H9 (cell line): Measurements from ENCODE around the gene MYF6. TPM values are rescaled to one million over a fixed set of nuclear protein-coding genes. Genes with fewer than 3 reads are reported as not detected.

Experiments
- DNase-seq: peaks from one replicate; pipeline ENCODE4 v3.0.0-alpha.2; 2017
- H2AFZ ChIP-seq: one replicate; pipeline ENCODE4 v1.6.1; 2013; ENCODE audit warnings: mild to moderate bottlenecking, low read length, control low read depth, moderate library complexity
- H2AK5ac ChIP-seq: 2 replicates; pipeline ENCODE4 v1.6.1; 2013; ENCODE audit warnings: low read length, control low read depth, mixed read lengths; ENCODE audit not compliant: insufficient read length
- H2BK120ac ChIP-seq: one replicate; pipeline ENCODE4 v1.6.1; 2013; ENCODE audit warnings: low read depth, mild to moderate bottlenecking, low read length, control low read depth, inconsistent platforms; ENCODE audit not compliant: poor library complexity, severe bottlenecking
- H2BK12ac ChIP-seq: 2 replicates; pipeline ENCODE4 v1.6.1; 2013; ENCODE audit warnings: low read length, control low read depth, mixed read lengths, low read depth; ENCODE audit not compliant: insufficient read length
- H2BK15ac ChIP-seq: 2 replicates; pipeline ENCODE4 v1.6.1; 2013; ENCODE audit warnings: low read depth, low read length, control low read depth
- H2BK20ac ChIP-seq: one replicate; pipeline ENCODE4 v1.6.1; 2013; ENCODE audit warnings: low read depth, mild to moderate bottlenecking, low read length, control low read depth, inconsistent platforms; ENCODE audit not compliant: poor library complexity, severe bottlenecking
- H2BK5ac ChIP-seq: 2 replicates; pipeline ENCODE4 v1.6.1; 2013; ENCODE audit warnings: low read length, control low read depth, mixed read lengths; ENCODE audit not compliant: insufficient read length
- H3K14ac ChIP-seq: 2 replicates; pipeline ENCODE4 v1.6.1; 2013; ENCODE audit warnings: low read length, control low read depth; ENCODE audit not compliant: insufficient read depth
- H3K18ac ChIP-seq: 2 replicates; pipeline ENCODE4 v1.6.1; 2013; ENCODE audit warnings: low read depth, mild to moderate bottlenecking, mixed read lengths, low read length, control low read depth; ENCODE audit not compliant: insufficient read length
- H3K23ac ChIP-seq: 2 replicates; pipeline ENCODE4 v1.6.1; 2013; ENCODE audit warnings: low read length, control low read depth, mixed read lengths, low read depth; ENCODE audit not compliant: insufficient read length
- H3K23me2 ChIP-seq: 2 replicates; pipeline ENCODE4 v1.6.1; 2013; ENCODE audit warnings: low read depth, mild to moderate bottlenecking, mixed read lengths, low read length, control low read depth; ENCODE audit not compliant: insufficient read length, poor library complexity, severe bottlenecking
- H3K27ac ChIP-seq: 2 replicates; pipeline ENCODE4 v1.5.1; 2013; ENCODE audit warnings: low read length, control low read depth, mixed read lengths, low read depth; ENCODE audit not compliant: insufficient read length
- H3K27me3 ChIP-seq: 2 replicates; pipeline ENCODE4 v1.6.1; 2013; ENCODE audit warnings: low read length, control low read depth, inconsistent platforms; ENCODE audit not compliant: insufficient read depth
- H3K4ac ChIP-seq: 2 replicates; pipeline ENCODE4 v1.6.1; 2013; ENCODE audit warnings: low read depth, mild to moderate bottlenecking, control low read depth, inconsistent platforms, low read length, moderate library complexity
- H3K4me1 ChIP-seq: 2 replicates; pipeline ENCODE4 v1.6.1; 2013; ENCODE audit warnings: low read length, control low read depth, inconsistent platforms; ENCODE audit not compliant: insufficient read depth
- H3K4me2 ChIP-seq: 2 replicates; pipeline ENCODE4 v1.6.1; 2013; ENCODE audit warnings: low read length, control low read depth, mixed read lengths; ENCODE audit not compliant: insufficient read length, insufficient read depth
- H3K56ac ChIP-seq: 2 replicates; pipeline ENCODE4 v1.6.1; 2013; ENCODE audit warnings: low read depth, mild to moderate bottlenecking, mixed read lengths, low read length, control low read depth; ENCODE audit not compliant: insufficient read length
- H3K79me1 ChIP-seq: 2 replicates; pipeline ENCODE4 v1.6.1; 2013; ENCODE audit warnings: low read depth, mild to moderate bottlenecking, moderate library complexity, low read length, control low read depth, inconsistent platforms; ENCODE audit not compliant: insufficient read depth, poor library complexity, severe bottlenecking
- H3K79me2 ChIP-seq: 2 replicates; pipeline ENCODE4 v1.6.1; 2013; ENCODE audit warnings: low read length, control low read depth, inconsistent platforms; ENCODE audit not compliant: insufficient read depth
- H3K9ac ChIP-seq: 2 replicates; pipeline ENCODE4 v1.6.1; 2013; ENCODE audit warnings: low read length, control low read depth, mixed read lengths; ENCODE audit not compliant: insufficient read length; ENCODE audit errors: extremely low read depth
- H3K9me3 ChIP-seq: one replicate; pipeline ENCODE4 v1.6.1; 2013; ENCODE audit warnings: low read depth, low read length, inconsistent platforms; ENCODE audit not compliant: control insufficient read depth
- H3T11ph ChIP-seq: one replicate; pipeline ENCODE4 v1.6.1; 2013; ENCODE audit warnings: mild to moderate bottlenecking, low read length, control low read depth, inconsistent platforms
- H4K20me1 ChIP-seq: one replicate; pipeline ENCODE4 v1.6.1; 2013; ENCODE audit not compliant: control insufficient read depth, insufficient read length, insufficient read depth
- H4K5ac ChIP-seq: 2 replicates; pipeline ENCODE4 v1.6.1; 2013; ENCODE audit warnings: low read depth, mild to moderate bottlenecking, mixed read lengths, low read length, control low read depth; ENCODE audit not compliant: insufficient read length
- H4K8ac ChIP-seq: replicated peaks from 2 replicates; pipeline ENCODE4 v1.6.1; 2013; ENCODE audit warnings: low read length, control low read depth, mixed read lengths, low read depth; ENCODE audit not compliant: insufficient read length
- H4K91ac ChIP-seq: 2 replicates; pipeline ENCODE4 v1.6.1; 2013; ENCODE audit warnings: low read depth, mild to moderate bottlenecking, moderate library complexity, mixed read lengths, low read length, control low read depth; ENCODE audit not compliant: insufficient read length
- H3K27ac Mint-ChIP-seq, 3 experiments: 2 replicates in 2 of 3; 3 replicates in 1 of 3; pipeline ENCODE4 v1.8.0; 2020 to 2021; ENCODE audit warnings: mixed read lengths in 3 of 3, mild to moderate bottlenecking in 1 of 3, moderate library complexity in 1 of 3
- H3K27me3 Mint-ChIP-seq: 2 replicates; pipeline ENCODE4 v1.8.0; 2021; ENCODE audit warnings: low read depth, mild to moderate bottlenecking, moderate library complexity, mixed read lengths
- H3K36me3 Mint-ChIP-seq, 3 experiments: 2 replicates in 2 of 3; 3 replicates in 1 of 3; pipeline ENCODE4 v1.8.0; 2020 to 2021; ENCODE audit warnings: low read depth in 3 of 3, mixed read lengths in 3 of 3; ENCODE audit not compliant: insufficient read depth in 1 of 3
- H3K4me1 Mint-ChIP-seq, 2 experiments: 2 replicates each; pipeline ENCODE4 v1.8.0; 2020; ENCODE audit warnings: mixed read lengths in 2 of 2
- H3K4me3 Mint-ChIP-seq, 2 experiments: 2 replicates in 1 of 2; 3 replicates in 1 of 2; pipeline ENCODE4 v1.8.0; 2020 to 2021; ENCODE audit warnings: mild to moderate bottlenecking in 2 of 2, mixed read lengths in 2 of 2, moderate library complexity in 1 of 2
- H3K9me3 Mint-ChIP-seq, 2 experiments: 2 replicates in 1 of 2; 3 replicates in 1 of 2; pipeline ENCODE4 v1.8.0; 2020; ENCODE audit warnings: mild to moderate bottlenecking in 2 of 2, mixed read lengths in 2 of 2, moderate library complexity in 1 of 2
- CTCF ChIP-seq: fragments of 200-600 bp; sonication (generic); conservative IDR thresholded peaks from 3 replicates; pipeline ENCODE4 v1.8.0; 2021; ENCODE audit warnings: antibody characterized with exemption, mild to moderate bottlenecking
- WGBS: extraction: QIAGEN DNeasy Blood & Tissue Kit; methylation state at CpG from one replicate; pipeline ENCODE4 v1.1.7; 2013; ENCODE audit warnings: missing lambda C conversion rate, low lambda C conversion rate, mixed read lengths; ENCODE audit not compliant: insufficient read length; ENCODE audit errors: extremely low coverage; 5-methylcytosine and 5-hydroxymethylcytosine counted together
- total RNA-seq: library from RNA; stranded (reverse); gene quantifications from 2 replicates; pipeline ENCODE4 v1.2.1, GENCODE V29; 2021

The MYF6 gene
- total RNA-seq, 1 experiment from 2014 or later, result not detected

- Histone ChIP-seq H2BK20ac (no peak overlapping the region), H3K23me2 (no peaks in the 10 kb centered on the region), H4K8ac (no peak overlapping the region), H2AFZ (no peak overlapping the region), H3T11ph (no peak overlapping the region), H3K14ac (no peak overlapping the region), H2AK5ac (no peak overlapping the region), H3K56ac (no peak overlapping the region), H4K91ac (no peak overlapping the region), H2BK12ac (no peak overlapping the region), H3K4me1 (no peaks in the 10 kb centered on the region; the same call in 1 of the 2 replicates), H4K5ac (no peak overlapping the region), H3K4me2 (no peak overlapping the region), H3K23ac (no peak overlapping the region), H3K79me1 (no peaks in the 10 kb centered on the region), H2BK120ac (no peak overlapping the region), H2BK15ac (no peak overlapping the region), H3K4ac (no peak overlapping the region), H3K27me3 (no peaks in the 10 kb centered on the region; the same call in 1 of the 2 replicates), H4K20me1 (no peaks in the 10 kb centered on the region), H3K27ac (no peak overlapping the region), H3K9me3 (no peaks in the 10 kb centered on the region), H2BK5ac (no peak overlapping the region), H3K18ac (no peak overlapping the region), H3K79me2 (no peaks in the 10 kb centered on the region), H3K9ac (no peak overlapping the region)
- Mint-ChIP-seq H3K27me3 (peaks cover 23% of the 10 kb centered on the region), H3K9me3 (no peaks in the 10 kb centered on the region), H3K36me3 (no peaks in the 10 kb centered on the region), H3K4me3 (no peak overlapping the region), H3K4me1 (peaks cover 14 to 17% of the 10 kb centered on the region in 2 experiments), H3K27ac (no peak overlapping the region)
- TF ChIP-seq CTCF, result no peak
- DNase-seq, result no peak
- WGBS, result no CpG with 5 or more reads among the region's 7 CpGs
Measured at GRCh38 chr12:80698256-80698655, 9.2 kb upstream of the MYF6 start.
